Esophagus squamous epithelium (tissue), 5 donors: ENCODE results near the gene NT5DC1. TPM values are rescaled to one million over a fixed set of nuclear protein-coding genes. Genes with fewer than 3 reads are reported as not detected.

Source experiments
- DNase-seq: peaks from one replicate; lab custom pipeline; 2025; lab: John Stamatoyannopoulos, UW
- H3K27ac ChIP-seq, 4 donors: fragments of 200-600 bp; sonication (generic); one replicate each; pipeline ENCODE4 v1.5.1; 2016 to 2019; ENCODE audit warnings: mild to moderate bottlenecking in 1 of 4
- H3K27me3 ChIP-seq, 4 donors: fragments of 200-600 bp; sonication (generic); 1 replicate in 3 of 4; 2 replicates in 1 of 4; pipeline versions ENCODE4 v1.5.1 to v1.6.0; 2017 to 2021; ENCODE audit warnings: antibody characterized with exemption in 1 of 4
- H3K36me3 ChIP-seq, 3 donors: fragments of 200-600 bp; sonication (generic); one replicate each; pipeline ENCODE4 v1.5.1; 2016 to 2019
- H3K4me1 ChIP-seq, 3 donors: fragments of 200-600 bp; sonication (generic); one replicate each; pipeline ENCODE4 v1.5.1; 2017 to 2019
- H3K4me3 ChIP-seq, 4 donors: fragments of 200-600 bp; sonication (generic); 1 replicate in 3 of 4; 2 replicates in 1 of 4; pipeline ENCODE4 v1.5.1; 2016 to 2019; ENCODE audit warnings: mild to moderate bottlenecking in 2 of 4, moderate library complexity in 1 of 4
- H3K9me3 ChIP-seq, 3 donors: fragments of 200-600 bp; sonication (generic); one replicate each; pipeline ENCODE4 v1.5.1; 2016 to 2019
- POLR2A ChIP-seq, 4 donors: fragments of 450-650 bp; IDR thresholded peaks; one replicate each; pipeline ENCODE4 v1.6.1; 2017; ENCODE audit warnings: antibody characterized with exemption in 4 of 4, mild to moderate bottlenecking in 4 of 4, moderate library complexity in 3 of 4
- WGBS, 2 donors: methylation state at CpG; one replicate each; pipeline ENCODE4 v1.1.5; 2018; 5-methylcytosine and 5-hydroxymethylcytosine counted together
- intact Hi-C: fragments of 100-400 bp; cut with DNase I; formaldehyde crosslinking; loops from one replicate; pipeline ENCODE4 v1.15.0; 2022
- total RNA-seq, 4 donors: library from RNA; depleted of rRNA; stranded (reverse); fragments of >200 nt; gene quantifications; one replicate each; pipeline ENCODE4 v1.1.0, GENCODE V29; 2016
- TF ChIP-seq, protein P1 (sequence below), 6 experiments: fragments of 450-650 bp in 4 of 6; fragments of 200-600 bp in 2 of 6; sonication (generic) in 2 of 6; IDR thresholded peaks; one replicate each; pipeline ENCODE4 v1.5.1; 2016 to 2019; ENCODE audit warnings: antibody characterized with exemption in 6 of 6, mild to moderate bottlenecking in 4 of 6, moderate library complexity in 4 of 6
- donor health status: DM: yes; HTN: yes; CAD: no.

The NT5DC1 gene
- total RNA-seq, 4 donors from 2014 or later = 6.3 to 11.7 (median 8.3) TPM

DNA sequence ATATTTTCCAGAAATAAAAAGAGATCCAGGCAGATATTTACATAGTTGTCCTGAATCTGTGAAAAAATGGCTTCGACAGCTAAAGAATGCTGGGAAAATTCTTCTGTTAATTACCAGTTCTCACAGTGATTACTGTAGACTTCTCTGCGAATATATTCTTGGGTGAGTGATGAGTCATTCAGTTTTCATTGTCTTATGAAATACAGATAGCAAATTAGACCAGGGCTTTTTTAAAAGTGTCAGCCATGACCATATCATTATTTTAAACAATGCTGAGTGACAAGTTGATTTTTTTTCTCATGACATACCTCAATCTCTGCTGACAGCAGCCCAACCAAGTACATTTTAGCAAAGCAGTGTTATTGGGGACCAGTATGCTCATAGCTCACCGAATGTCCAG, 120.4 kb downstream of the NT5DC1 start:
- no peaks in the 10 kb centered on the region for H3K9me3 ChIP-seq
- H3K4me1 ChIP-seq = no peaks in the 10 kb centered on the region
- no peaks in the 10 kb centered on the region for H3K27me3 ChIP-seq
- intact Hi-C loops = no loop called here
- no peak overlapping the region for H3K4me3 ChIP-seq
- no peak for TF ChIP-seq POLR2A (IDR thresholded peaks at IDR 0.05)
- TF ChIP-seq, protein P1, sequence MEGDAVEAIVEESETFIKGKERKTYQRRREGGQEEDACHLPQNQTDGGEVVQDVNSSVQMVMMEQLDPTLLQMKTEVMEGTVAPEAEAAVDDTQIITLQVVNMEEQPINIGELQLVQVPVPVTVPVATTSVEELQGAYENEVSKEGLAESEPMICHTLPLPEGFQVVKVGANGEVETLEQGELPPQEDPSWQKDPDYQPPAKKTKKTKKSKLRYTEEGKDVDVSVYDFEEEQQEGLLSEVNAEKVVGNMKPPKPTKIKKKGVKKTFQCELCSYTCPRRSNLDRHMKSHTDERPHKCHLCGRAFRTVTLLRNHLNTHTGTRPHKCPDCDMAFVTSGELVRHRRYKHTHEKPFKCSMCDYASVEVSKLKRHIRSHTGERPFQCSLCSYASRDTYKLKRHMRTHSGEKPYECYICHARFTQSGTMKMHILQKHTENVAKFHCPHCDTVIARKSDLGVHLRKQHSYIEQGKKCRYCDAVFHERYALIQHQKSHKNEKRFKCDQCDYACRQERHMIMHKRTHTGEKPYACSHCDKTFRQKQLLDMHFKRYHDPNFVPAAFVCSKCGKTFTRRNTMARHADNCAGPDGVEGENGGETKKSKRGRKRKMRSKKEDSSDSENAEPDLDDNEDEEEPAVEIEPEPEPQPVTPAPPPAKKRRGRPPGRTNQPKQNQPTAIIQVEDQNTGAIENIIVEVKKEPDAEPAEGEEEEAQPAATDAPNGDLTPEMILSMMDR (IDR thresholded peaks at IDR 0.05) = no peak
- peaks cover 0 to 28% (median 0%) of the 10 kb centered on the region in 3 donors for H3K36me3 ChIP-seq
- 64 to 66% methylated on average over 3 of the region's 3 CpGs for WGBS, 2 donors
- H3K27ac ChIP-seq = no peak overlapping the region
- DNase-seq = no peak

DNA sequence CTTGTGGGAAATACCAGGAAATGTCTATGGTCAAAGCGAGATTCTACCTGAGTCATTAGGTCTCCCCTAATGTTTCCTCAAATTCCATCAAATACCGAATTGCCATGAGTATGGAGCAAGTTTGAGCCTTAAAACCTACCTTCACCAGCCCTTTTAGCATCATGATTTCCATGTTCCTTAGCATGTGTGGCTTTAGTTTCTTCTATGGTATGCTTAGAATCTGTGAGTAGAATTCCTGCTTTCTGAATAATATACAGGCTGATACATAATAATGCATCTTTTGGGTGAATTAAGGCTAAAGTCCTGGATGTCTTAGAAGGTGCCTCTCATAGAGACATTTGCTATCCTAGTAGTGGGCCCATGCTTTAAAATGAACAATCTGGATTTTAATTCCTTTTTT, 121.3 kb downstream of the NT5DC1 start:
- intact Hi-C loops = no loop called here
- WGBS, 2 donors = 89 to 97% methylated on average over 2 of the region's 2 CpGs
- DNase-seq = no peak
- TF ChIP-seq POLR2A (IDR thresholded peaks at IDR 0.05) = no peak
- TF ChIP-seq, protein P1 (IDR thresholded peaks at IDR 0.05) = no peak
- Histone ChIP-seq H3K9me3 (no peaks in the 10 kb centered on the region), H3K27ac (no peak overlapping the region), H3K4me3 (no peak overlapping the region), H3K27me3 (no peaks in the 10 kb centered on the region), H3K4me1 (no peaks in the 10 kb centered on the region), H3K36me3 (peaks cover 0 to 28% (median 0%) of the 10 kb centered on the region in 3 donors)

DNA sequence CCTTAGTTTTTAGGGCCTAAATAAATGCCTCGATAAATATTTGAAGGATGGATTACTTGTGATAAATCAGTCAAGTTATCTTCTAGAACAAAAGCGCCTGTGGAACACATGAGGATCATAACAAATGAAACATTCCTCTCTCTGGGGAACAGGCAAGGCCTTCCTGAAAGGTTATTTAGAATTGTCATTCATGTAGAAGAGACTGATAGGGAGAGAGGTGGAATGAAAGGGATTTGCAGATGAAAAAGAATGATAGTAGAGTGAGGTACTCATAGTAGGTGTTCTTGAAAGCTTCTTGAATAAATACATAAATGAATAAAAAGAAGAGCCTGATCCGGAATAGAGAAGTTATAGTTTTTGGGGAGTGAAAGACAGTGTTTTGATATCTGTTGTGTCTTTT, 122.7 kb downstream of the NT5DC1 start:
- DNase-seq = no peak
- H3K27me3 ChIP-seq = no peaks in the 10 kb centered on the region
- no peak overlapping the region for H3K4me3 ChIP-seq
- WGBS, 2 donors = 87 to 88% methylated on average over 3 of the region's 3 CpGs
- H3K9me3 ChIP-seq = no peaks in the 10 kb centered on the region
- intact Hi-C loops = no loop called here
- no peaks in the 10 kb centered on the region for H3K4me1 ChIP-seq
- no peak for TF ChIP-seq POLR2A (IDR thresholded peaks at IDR 0.05)
- TF ChIP-seq, protein P1 (IDR thresholded peaks at IDR 0.05) = no peak
- peaks cover 0 to 28% (median 0%) of the 10 kb centered on the region in 3 donors for H3K36me3 ChIP-seq
- no peak overlapping the region for H3K27ac ChIP-seq

DNA sequence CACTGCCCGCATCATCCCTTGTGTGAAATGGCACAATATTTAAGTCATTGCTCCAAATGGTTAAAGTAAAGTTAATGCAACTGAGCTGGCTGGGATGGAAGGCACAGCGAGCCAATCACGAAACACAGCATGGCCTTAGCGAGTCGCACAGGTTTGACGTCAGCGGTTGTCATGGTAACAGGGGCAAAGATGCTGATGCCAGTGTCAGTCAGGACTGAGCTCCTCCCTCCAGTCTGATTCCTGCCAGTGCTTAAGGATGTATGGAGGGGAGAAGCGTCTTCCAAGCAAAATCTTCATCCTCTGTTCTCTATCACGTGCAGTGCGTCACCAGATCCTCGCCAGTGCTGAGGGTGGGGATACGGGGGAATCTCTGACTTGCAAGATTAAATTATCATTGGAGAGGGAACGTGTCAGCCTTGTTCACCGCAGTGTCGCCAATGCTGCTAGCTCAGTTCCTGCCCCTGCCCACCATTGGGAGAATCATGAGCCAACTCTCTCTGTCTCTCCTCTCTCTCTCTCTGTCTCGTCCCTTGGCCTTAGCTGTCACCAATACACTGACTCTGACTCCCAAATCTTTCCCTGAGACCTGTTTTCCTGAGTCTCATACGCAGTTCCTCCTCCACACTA, 128.7 kb downstream of the NT5DC1 start:
- no peaks in the 10 kb centered on the region for H3K27me3 ChIP-seq
- intact Hi-C loops = no loop called here
- WGBS, 2 donors = 78 to 89% methylated on average over 16 to 17 of the region's 17 CpGs
- H3K9me3 ChIP-seq = no peaks in the 10 kb centered on the region
- H3K4me3 ChIP-seq = peak overlapping the region in 3 of 4 donors; percentile 11 to 47 (median 17)
- DNase-seq = no peak
- H3K36me3 ChIP-seq = peaks cover 0 to 9% (median 0%) of the 10 kb centered on the region in 3 donors
- no peak overlapping the region for H3K27ac ChIP-seq
- TF ChIP-seq POLR2A (IDR thresholded peaks at IDR 0.05) = no peak
- TF ChIP-seq, protein P1 (IDR thresholded peaks at IDR 0.05) = no peak
- H3K4me1 ChIP-seq = no peaks in the 10 kb centered on the region

DNA sequence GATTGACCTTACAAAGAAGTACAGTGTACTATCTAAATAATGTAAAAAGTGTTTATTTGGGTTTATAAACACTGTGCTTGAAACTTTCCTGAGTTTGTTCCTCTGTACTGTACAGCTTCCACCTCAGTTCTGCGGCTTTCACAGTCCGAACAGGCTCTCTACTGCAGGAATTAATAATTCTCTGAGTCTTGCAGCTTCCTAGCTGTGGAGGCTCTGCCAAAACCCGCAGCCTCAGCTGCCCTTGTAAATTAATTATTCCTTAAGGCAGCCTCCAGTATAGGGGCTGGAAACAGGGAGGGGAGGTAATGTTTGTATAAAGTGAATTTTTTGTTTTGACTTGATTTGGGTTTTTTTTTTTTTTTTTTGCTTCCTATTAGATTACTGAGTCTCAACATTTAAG, 134.0 kb downstream of the NT5DC1 start:
- H3K27ac ChIP-seq = no peak overlapping the region
- intact Hi-C loops = no loop called here
- no peaks in the 10 kb centered on the region for H3K27me3 ChIP-seq
- H3K4me1 ChIP-seq = no peaks in the 10 kb centered on the region
- 72 to 79% methylated on average over 3 of the region's 3 CpGs for WGBS, 2 donors
- DNase-seq = no peak
- no peaks in the 10 kb centered on the region for H3K9me3 ChIP-seq
- peaks cover 0 to 32% (median 4%) of the 10 kb centered on the region in 3 donors for H3K36me3 ChIP-seq
- no peak overlapping the region for H3K4me3 ChIP-seq
- TF ChIP-seq, protein P1 (IDR thresholded peaks at IDR 0.05) = no peak
- no peak for TF ChIP-seq POLR2A (IDR thresholded peaks at IDR 0.05)
